Stimulated activated CD8-positive, alpha-beta memory T cell treated with anti-CD3 and anti-CD28 coated beads, Interleukin-4, amount 100 ng/mL, for 24 hours (primary cell): Measurements from ENCODE around the gene TNS1.

Source experiments
- DNase-seq: peaks from one replicate; pipeline ENCODE4 v3.0.0-alpha.2; 2020; ENCODE audit warnings: low read depth

Gene TNS1

DNA sequence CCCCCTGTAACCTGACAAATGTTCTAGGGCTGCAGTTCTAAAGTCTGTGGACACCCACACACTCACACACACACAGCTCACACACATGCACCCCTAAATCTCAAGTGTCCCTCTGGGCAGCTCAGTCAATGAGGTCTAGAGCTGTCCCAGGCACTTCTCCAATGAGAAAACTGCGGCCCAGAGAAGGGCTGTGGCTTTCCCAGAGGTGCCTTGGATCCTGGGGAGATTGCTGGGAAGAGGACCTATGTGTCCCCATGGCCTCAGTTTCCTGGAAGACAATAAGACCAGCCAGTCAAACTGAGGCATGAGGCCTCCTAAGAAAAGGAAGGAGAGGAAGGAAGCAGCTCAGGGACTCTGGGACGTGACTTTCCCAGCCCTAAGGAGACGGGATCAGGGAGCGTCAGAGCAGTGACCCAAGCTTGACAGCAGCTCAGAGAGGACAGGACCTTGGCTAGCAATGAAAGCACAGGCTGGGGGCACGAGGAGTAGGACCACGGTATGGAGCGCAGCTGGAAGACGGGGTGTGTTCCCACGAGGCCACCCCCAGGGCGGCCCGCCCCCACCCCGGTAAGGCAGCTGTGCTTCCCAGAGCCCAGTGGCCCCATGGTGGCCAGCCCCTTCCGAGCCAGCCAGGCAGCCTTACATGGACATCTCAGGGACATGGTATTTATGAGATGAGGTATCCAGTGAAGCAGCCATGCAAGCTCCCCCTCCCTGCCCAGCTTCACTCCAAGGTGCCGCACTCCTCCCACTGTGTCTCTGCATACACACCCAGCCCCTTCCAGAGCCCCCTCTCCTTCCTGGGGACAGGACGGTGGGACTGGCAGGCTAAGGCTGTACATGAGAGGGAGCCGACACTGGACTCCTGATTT is 46.0 kb downstream of the TNS1 start:
- DNase-seq = no peak

- DNase-seq = no peak
These were observed 46.8 kb downstream of the TNS1 start for GRCh38 chr2:217955881-217956493.

DNA sequence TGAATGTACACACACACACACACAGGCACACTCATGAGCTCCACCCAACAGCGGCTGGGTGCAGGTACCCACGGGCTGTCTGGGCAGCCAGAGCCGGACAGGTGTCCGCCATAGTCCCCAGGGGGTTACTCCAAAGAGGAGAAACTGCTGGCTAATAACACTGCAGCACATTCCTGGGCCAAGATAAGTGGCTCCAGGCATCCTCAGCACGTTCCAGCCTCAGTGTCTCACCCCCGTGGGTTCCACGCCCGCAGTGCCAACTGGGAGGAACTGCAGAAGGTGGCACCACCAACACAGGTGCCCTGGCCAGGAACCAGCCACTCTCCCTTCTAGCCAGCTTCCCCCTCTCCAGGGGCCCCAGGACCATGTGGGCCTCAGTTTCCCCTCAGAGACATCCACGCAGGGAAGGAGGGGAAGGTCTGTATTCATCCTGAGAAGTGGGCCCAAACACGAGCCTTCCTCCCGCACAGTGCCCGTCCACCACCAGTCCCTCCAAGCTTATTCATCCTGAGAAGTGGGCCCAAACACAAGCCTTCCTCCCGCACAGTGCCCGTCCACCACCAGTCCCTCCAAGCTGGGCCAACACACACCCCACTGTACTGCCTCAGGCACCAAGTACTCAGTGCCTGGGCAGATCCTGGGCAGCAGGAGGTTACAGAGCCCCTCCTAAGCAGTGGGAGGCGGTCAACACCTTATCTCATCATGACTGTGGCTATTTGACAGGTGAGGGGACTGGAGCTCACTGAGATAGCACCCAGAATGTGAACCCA is 47.6 kb downstream of the TNS1 start:
- no peak for DNase-seq

DNA sequence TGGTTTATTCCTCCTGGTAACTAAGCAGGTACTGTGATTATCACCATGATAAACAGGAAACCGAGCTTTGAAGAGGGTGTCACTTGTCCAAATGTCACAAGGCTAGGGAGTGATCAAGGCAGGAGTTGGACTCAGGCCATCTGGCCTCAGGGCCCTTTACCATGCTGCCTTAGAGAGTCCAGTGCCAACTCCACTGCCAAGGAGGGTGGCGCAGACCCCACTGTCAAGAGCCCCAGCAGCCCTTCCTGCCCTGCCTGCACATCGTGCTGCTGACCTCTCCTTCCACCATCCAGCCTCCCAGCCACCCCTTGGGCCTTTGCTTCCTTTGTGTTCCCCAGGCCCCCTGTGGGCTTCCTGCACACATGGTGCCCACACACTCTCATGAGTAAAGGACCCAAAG is 48.3 kb downstream of the TNS1 start:
- DNase-seq = no peak

- no peak for DNase-seq
These were observed 48.7 kb downstream of the TNS1 start for GRCh38 chr2:217954051-217954450.

DNA sequence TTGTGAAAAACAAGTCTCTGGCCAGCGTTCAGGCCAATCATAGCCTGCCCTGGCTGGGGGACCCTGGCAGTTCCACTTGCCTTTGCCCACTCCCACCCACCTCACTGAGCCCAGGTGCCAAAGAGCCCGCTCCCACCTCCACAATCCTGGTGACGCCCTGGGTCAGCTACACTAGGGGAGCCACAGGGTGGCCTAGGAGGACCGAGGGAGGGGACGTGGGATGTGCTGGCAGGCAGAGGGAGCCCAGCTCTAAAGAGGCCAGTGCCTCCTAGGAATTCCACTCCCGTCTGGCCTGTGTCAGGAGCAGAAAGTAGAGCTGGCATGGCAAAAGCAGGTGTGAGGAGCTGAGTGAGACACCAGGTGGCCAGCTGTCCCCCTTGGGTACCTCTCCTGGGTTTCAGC is 49.3 kb downstream of the TNS1 start:
- no peak for DNase-seq

GRCh38 chr2:217953011-217953481 is 49.7 kb downstream of the TNS1 start:
- DNase-seq = no peak

GRCh38 chr2:217952409-217952808 is 50.4 kb downstream of the TNS1 start:
- no peak for DNase-seq

- DNase-seq = no peak
These were observed 51.1 kb downstream of the TNS1 start for GRCh38 chr2:217951521-217952247.

GRCh38 chr2:217951091-217951490 is 51.7 kb downstream of the TNS1 start:
- DNase-seq = no peak

DNA sequence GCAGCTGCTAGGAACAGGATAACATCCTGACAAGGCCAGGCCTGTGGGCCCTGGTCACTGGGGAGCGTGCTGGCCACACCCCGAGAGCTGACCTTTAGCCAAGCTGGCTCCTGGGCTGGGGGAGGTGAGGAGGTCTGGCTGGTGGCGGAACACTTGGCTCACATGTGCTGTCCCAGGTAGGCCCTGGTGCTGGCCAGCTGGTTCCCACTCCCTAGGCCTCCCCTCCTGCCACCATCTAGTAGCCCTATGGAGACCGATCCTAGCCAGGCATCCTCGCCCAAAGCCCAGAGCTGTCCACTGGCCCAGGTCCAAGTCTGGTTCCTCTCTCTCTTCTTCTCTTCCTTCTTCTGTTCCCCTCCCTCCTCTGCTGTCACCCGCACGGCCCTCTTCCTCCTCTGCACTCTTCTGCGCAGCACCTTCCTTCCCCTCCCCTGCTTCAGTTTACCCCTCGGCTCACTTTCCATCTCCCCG is 52.4 kb downstream of the TNS1 start:
- DNase-seq = no peak

GRCh38 chr2:217949447-217949846 is 53.3 kb downstream of the TNS1 start:
- no peak for DNase-seq

DNA sequence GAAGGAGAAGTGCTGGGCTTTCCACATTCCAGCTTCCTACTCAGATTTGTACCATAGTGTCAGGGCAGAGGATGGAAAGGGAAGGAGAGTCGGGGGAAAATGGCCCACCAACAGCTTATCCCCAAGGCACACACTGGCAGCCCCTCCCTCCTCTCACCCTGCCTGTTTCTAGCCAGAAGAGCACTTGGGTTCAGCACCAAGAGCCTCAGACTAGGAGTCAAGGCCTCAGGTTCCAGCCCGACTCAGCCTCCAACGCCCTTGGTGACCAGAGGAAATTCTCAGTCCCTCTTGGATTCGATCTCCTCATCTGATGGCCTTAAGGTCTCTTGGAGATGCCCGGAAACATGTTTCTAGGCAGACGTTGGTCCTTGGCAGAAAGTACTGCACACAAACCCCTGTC is 53.9 kb downstream of the TNS1 start:
- DNase-seq = no peak

DNA sequence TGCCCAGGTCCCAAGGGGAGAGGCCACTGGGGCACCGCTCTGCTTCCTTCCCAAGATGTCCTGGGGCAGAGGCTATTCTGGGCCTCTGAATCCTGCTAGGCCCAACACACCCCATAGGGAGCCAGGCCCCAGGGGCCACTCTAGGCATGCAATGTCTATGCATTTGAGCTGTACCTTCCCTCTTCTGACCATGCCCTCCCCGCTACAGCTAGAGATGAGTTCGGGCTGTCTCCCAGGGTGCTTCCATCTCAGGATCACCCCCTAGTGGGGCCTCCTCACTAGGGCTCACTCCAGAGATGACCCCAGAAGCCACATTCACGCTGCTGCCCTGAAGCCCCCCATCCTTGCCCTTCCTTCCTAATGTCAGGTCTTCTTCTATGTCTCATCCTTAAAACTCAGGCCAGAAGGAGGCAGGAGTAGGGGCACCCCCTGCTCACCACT is 54.4 kb downstream of the TNS1 start:
- no peak for DNase-seq

DNA sequence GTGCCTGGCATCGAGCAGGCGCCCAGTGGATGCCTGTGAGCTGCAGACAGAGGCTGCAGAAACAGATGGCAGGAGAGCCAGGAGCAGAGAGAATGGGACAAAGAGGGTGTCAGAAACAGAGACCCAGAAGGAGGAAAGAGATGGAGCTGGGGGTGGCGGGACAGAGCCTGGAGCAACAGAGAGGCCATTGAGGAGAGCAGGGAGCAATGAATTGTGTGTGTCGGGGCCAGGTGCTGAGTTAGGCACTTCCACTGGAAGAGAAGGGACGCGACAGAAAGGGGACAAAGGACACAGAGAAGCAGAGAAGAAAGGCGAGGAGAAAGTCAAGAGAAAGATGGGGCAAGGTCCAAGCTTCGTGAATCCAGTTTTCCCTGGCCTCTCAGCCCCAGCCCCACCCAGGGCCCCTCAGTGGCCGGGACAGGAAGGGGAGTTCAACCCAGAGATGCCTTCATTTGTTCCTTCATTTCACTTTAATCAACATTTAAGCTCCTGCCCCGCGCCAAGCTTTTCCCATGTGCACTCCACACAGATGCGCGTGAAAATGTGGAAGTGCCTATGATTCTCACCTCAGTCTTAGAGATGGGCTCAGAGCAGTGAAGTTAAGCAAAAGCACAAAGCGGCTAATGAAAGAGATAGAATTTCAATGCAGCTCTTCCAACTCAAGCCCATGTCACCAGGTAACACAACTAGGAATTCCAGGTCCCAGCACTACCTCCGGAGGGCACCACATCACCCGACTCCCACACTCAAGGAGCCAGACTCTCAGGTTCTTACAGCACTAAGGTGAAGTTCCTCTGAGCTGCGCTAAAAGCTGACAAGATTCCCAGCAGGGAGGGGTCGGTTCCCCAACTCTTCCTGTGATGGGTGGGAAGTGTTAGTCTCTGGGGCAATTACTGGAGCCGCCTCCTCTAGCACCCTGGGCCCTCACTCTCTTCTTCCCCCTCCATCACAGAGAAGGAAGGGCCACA is 55.1 kb downstream of the TNS1 start:
- DNase-seq = no peak

DNA sequence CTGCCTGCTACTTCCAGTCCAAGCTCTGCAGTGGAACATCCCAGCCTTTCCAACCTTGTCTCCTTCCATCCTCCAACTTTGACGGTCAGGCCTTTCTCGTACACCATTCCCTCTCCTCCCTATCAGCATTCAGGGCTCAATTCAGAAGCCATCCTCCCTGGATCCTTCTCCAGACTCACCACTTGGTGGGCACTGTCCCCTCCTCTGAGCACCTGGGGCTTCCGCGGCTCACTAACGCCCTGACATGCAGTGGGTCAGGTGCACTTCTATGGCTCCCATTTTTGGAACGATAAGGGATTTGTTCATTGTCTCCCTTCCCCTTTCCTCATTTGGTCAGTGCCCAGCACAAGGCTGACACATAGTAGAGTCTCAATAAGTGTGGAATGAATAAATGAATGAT is 56.7 kb downstream of the TNS1 start:
- no peak for DNase-seq

GRCh38 chr2:217945530-217945929 is 57.3 kb downstream of the TNS1 start:
- no peak for DNase-seq

GRCh38 chr2:217944923-217945322 is 57.9 kb downstream of the TNS1 start:
- no peak for DNase-seq

- DNase-seq = no peak
These were observed 58.4 kb downstream of the TNS1 start for GRCh38 chr2:217944366-217944765.

DNA sequence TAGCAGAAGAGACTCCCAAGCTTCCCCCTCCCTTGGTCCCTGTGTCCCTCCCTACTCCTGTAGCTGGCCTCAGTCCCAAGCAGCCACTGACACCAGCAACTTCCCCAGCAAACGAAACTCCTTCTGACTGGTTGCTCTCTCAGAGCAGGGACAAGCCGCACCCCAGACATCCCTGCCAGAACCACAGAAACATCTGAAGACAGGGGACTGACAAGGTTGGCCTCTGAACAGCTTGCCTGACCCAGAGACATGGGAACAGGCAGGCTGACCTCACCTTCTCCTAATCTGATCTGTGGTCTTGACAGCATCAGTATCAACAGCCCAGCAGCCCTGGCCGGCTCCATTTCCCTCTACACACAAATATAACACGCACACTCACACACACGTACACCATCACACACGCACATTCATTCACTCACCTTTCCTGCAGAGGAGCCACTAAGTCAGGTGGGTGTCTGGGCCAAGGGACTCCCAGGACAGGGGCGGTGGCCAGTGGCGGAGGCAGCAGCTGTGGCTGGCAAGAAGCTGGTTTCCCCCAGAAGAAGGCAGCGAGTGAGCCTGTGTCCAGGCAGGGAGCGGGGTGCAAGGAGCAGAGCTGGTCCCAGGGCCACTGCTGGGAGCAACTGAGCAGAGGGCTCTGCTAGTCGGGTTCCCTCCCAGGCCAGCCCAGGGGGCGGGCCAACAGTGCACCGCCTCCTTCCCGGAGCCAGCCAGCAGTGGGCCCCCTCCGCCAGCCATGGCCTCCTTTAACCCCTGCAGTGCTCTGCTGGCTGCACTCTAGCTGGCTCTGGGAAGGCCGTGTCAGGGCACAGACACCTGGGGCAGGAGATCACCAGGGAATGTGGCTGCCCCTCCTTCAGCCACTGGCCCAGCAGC is 59.1 kb downstream of the TNS1 start:
- DNase-seq = no peak
